Testis (tissue), 2 donors: ENCODE data around the gene LRRC8A.

Experiments used
- CTCF ChIP-seq, 3 experiments: fragments of 450-650 bp in 2 of 3; fragments of 200-600 bp in 1 of 3; sonication (generic) in 1 of 3; IDR thresholded peaks; one replicate each; pipeline ENCODE4 v1.5.1; 2016 to 2019; ENCODE audit warnings: antibody characterized with exemption in 3 of 3, mild to moderate bottlenecking in 2 of 3, moderate library complexity in 1 of 3
- POLR2A ChIP-seq: fragments of 450-650 bp; IDR thresholded peaks from one replicate; pipeline ENCODE4 v1.6.1; 2017; ENCODE audit warnings: antibody characterized with exemption, mild to moderate bottlenecking, moderate library complexity

- TF ChIP-seq CTCF (IDR thresholded peaks at IDR 0.05) (no peak), POLR2A (no peak)
Measured at GRCh38 chr9:128905964-128906363, 24.0 kb downstream of the LRRC8A start.
